K562 (cell line): ENCODE results near the gene IPP. TPM values are rescaled to one million over a fixed set of nuclear protein-coding genes. Genes with fewer than 3 reads are reported as not detected.

Experiments used
- ARID2 ChIP-seq: fragments of 450-650 bp; IDR thresholded peaks from 2 replicates; pipeline ENCODE4 v1.6.1; 2017; ENCODE audit warnings: antibody characterized with exemption, mild to moderate bottlenecking
- BHLHE40 ChIP-seq: IDR thresholded peaks from 2 replicates; pipeline ENCODE4 v1.6.1; 2011; ENCODE audit warnings: low read length, improper control_type of control experiment
- HNRNPH1 ChIP-seq: fragments of 200-400 bp; formaldehyde crosslinking; optimal IDR thresholded peaks from 2 replicates; pipeline ENCODE3; 2017; ENCODE audit warnings: low read depth, mild to moderate bottlenecking, low read length, moderate library complexity
- NEUROD1 ChIP-seq: fragments of 150-350 bp; IDR thresholded peaks from 2 replicates; pipeline ENCODE4 v1.6.1; 2014; ENCODE audit warnings: borderline replicate concordance, low read length, low read depth; ENCODE audit not compliant: partially characterized antibody
- PHB ChIP-seq: fragments of 250-450 bp; sonication (Bioruptor Pico); IDR thresholded peaks from 2 replicates; pipeline ENCODE4 v1.5.0; 2021
- PYGO2 ChIP-seq: fragments of 450-650 bp; IDR thresholded peaks from 2 replicates; pipeline ENCODE4 v1.6.1; 2016; ENCODE audit warnings: mild to moderate bottlenecking, missing genetic modification characterization, moderate library complexity, missing compliant biosample characterization
- ZKSCAN1 ChIP-seq: fragments of 150-350 bp; IDR thresholded peaks from 2 replicates; pipeline ENCODE4 v1.6.1; 2016; ENCODE audit warnings: low read depth, low read length
- polyA plus RNA-seq, 8 experiments: library from polyadenylated mRNA; depleted of rRNA in 4 of 8; stranded (reverse) in 5 of 8; unstranded in 3 of 8; fragments of >200 nt; fragmentation: Nextera tagmentation in 2 of 8; fragmentation: Illumina TruSeq in 1 of 8; extraction: Ambion mirVana in 2 of 8; extraction: Trizol in 1 of 8; gene quantifications; 2 replicates each; pipeline versions ENCODE4 v1.2.1 to v1.2.3, GENCODE V29; 2011 to 2014; ENCODE audit warnings: inconsistent platforms in 1 of 8, missing spikeins in 1 of 8
- total RNA-seq, 7 experiments: library from RNA; depleted of rRNA in 6 of 7; stranded (reverse); fragments of >200 nt in 6 of 7; fragmentation: Illumina TruSeq in 2 of 7; extraction: Trizol in 2 of 7; gene quantifications; 2 replicates each; pipeline versions ENCODE4 v1.2.1 to v1.2.3, GENCODE V29; 2011 to 2021; ENCODE audit warnings: low replicate concordance in 1 of 7
- TF ChIP-seq, protein P1 (sequence below): fragments of 250-450 bp; sonication (Bioruptor Pico); IDR thresholded peaks from 2 replicates; pipeline ENCODE4 v1.5.0; 2021; ENCODE audit warnings: mild to moderate bottlenecking, moderate library complexity
- TF ChIP-seq, protein P2 (sequence below): sonication (generic); formaldehyde crosslinking; IDR thresholded peaks from 2 replicates; pipeline ENCODE4 v1.4.0; 2020; ENCODE audit warnings: mild to moderate bottlenecking, missing genetic modification reagents
- TF ChIP-seq, protein P3 (sequence below): sonication (generic); formaldehyde crosslinking; IDR thresholded peaks from 2 replicates; pipeline ENCODE4 v1.8.1; 2023; ENCODE audit warnings: mild to moderate bottlenecking, missing genetic modification reagents
- TF ChIP-seq, protein P4 (sequence below): fragments of 450-650 bp; formaldehyde crosslinking; conservative IDR thresholded peaks from 2 replicates; pipeline ENCODE4 v1.4.0; 2022; ENCODE audit warnings: mild to moderate bottlenecking, missing genetic modification characterization
- TF ChIP-seq, protein P5 (sequence below), 3 experiments: fragments of 200-800 bp in 1 of 3; fragments of 250-450 bp in 1 of 3; fragments of 450-650 bp in 1 of 3; sonication (Bioruptor Pico) in 1 of 3; sonication (Bioruptor generic) in 1 of 3; formaldehyde crosslinking in 1 of 3; IDR thresholded peaks; 2 replicates each; pipeline versions ENCODE4 v1.6.1 to v1.8.0; 2016 to 2022; ENCODE audit warnings: mild to moderate bottlenecking in 2 of 3, missing genetic modification characterization in 2 of 3, missing compliant biosample characterization in 1 of 3, moderate library complexity in 1 of 3

Gene IPP
- total and polyA plus RNA-seq, 9 of the 15 experiments (the other 6 are each of a cell fraction or from before 2014, with no cell fraction given): 6.9 to 15.1 (median 9.7) TPM

DNA sequence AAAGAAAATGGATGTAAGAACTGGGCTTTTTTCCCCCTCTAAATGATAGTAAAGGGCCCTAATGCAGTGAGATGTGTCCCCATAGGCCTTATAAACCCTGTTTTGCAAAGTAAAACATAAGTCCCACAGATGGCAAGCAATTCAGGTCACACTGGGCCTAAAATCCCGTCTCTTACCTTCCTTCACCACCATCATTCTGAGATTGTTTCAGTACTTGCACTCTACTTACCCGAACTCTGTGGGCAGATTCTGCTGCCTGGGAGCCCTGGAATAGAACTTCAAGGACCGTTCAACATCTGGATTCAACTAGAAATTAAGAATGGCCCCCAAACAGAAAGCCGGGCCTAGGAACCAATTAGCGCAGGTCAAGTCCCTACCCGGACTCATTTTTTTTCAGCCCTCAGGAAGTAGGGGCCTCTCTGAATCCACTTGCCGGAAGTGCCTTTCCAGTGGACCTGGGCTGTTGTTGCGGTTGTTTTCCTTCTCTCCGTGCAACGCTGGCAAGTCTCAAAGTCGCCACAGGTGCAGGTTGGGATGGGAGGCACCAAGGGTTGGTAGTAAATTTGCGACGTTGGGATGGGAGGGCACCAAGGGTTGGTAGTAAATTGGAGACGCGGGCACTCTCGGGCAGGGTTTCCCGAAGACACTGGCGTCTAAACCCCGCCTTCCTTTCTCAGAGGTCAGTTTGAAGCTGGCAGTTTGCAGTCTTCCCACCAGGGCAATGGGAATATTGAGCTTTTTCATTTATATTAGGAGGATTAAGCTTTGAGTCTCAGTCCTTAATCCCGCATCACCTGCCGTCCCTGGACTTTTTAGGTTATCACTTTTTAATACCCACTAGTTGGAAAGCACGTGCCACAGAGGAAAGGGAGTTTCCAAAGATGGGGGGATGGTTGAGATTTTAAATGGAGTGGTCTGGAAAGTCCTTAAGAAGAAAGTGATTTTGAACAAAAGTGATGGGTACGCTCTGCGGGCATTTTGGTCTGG, 62.4 kb downstream of the IPP start, which contains the start of gene TMEM69 (continued):
- TF ChIP-seq, protein P1, sequence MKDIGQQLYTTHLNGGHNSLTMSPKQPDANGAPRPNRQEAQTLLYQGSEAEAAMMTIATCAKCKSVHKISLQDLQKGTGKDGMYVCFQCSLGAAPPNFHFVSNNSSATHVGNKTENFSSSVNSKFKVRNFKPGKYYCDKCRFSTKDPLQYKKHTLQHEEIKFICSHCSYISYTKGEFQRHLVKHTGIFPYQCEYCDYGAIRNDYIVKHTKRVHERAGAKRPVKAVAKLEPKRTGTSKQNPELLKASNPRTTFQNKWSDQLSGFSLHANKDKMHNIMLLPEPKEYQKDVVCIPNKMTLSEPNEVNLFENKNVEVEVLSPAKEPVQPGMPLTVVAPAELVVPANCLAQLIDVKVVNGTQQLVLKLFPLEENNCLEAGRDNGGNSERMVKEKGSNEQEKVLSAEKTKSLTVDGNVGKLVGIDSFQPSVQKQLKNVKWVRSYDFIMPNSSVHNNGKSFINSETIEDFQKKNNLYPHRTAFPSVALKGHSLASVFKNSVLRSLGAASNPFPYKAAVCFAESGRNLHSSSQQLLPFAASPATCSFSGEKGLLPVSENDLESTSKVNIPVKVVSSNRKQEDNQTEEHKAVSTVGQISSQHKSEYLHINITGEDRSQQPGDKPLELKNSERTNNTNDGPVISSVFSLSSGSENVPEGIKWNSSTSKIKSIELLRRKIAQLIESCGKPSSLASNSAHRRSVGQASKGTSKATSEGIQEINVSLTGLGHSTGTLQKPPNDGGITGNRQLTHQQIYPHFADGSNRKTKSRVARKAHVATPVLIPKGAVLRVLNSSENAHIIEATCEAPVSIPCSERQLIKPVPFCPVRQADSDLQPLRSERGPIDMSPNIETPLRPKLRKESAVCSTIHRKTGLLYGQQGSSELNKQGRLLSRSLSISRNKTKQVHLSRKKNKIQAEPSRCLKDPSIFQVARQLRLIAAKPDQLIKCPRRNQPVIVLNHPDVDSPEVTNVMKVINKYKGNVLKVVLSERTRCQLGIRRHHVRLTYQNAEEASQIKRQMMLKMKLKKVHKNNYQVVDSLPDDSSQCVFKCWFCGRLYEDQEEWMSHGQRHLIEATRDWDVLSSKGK: 0 out of 2 replicates have a peak, but pooled peaks have one; percentile 5
- TF ChIP-seq HNRNPH1: no peak
- TF ChIP-seq ARID2: no peak
- TF ChIP-seq, protein P2, sequence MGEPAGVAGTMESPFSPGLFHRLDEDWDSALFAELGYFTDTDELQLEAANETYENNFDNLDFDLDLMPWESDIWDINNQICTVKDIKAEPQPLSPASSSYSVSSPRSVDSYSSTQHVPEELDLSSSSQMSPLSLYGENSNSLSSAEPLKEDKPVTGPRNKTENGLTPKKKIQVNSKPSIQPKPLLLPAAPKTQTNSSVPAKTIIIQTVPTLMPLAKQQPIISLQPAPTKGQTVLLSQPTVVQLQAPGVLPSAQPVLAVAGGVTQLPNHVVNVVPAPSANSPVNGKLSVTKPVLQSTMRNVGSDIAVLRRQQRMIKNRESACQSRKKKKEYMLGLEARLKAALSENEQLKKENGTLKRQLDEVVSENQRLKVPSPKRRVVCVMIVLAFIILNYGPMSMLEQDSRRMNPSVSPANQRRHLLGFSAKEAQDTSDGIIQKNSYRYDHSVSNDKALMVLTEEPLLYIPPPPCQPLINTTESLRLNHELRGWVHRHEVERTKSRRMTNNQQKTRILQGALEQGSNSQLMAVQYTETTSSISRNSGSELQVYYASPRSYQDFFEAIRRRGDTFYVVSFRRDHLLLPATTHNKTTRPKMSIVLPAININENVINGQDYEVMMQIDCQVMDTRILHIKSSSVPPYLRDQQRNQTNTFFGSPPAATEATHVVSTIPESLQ (CRISPR knock-in tag): no peak
- TF ChIP-seq, protein P3, sequence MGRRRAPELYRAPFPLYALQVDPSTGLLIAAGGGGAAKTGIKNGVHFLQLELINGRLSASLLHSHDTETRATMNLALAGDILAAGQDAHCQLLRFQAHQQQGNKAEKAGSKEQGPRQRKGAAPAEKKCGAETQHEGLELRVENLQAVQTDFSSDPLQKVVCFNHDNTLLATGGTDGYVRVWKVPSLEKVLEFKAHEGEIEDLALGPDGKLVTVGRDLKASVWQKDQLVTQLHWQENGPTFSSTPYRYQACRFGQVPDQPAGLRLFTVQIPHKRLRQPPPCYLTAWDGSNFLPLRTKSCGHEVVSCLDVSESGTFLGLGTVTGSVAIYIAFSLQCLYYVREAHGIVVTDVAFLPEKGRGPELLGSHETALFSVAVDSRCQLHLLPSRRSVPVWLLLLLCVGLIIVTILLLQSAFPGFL (CRISPR knock-in tag): 0 out of 2 replicates have a peak, but pooled peaks have one; percentile 86
- TF ChIP-seq ZKSCAN1: peak; percentile 53; the same call in 1 of the 2 replicates
- TF ChIP-seq BHLHE40: peak; percentile 75
- TF ChIP-seq, protein P4, sequence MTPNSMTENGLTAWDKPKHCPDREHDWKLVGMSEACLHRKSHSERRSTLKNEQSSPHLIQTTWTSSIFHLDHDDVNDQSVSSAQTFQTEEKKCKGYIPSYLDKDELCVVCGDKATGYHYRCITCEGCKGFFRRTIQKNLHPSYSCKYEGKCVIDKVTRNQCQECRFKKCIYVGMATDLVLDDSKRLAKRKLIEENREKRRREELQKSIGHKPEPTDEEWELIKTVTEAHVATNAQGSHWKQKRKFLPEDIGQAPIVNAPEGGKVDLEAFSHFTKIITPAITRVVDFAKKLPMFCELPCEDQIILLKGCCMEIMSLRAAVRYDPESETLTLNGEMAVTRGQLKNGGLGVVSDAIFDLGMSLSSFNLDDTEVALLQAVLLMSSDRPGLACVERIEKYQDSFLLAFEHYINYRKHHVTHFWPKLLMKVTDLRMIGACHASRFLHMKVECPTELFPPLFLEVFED (CRISPR knock-in tag): peak; percentile 90
- peak; percentile 58; the same call in 1 of the 2 replicates for TF ChIP-seq PYGO2 (tag)
- TF ChIP-seq, protein P5, sequence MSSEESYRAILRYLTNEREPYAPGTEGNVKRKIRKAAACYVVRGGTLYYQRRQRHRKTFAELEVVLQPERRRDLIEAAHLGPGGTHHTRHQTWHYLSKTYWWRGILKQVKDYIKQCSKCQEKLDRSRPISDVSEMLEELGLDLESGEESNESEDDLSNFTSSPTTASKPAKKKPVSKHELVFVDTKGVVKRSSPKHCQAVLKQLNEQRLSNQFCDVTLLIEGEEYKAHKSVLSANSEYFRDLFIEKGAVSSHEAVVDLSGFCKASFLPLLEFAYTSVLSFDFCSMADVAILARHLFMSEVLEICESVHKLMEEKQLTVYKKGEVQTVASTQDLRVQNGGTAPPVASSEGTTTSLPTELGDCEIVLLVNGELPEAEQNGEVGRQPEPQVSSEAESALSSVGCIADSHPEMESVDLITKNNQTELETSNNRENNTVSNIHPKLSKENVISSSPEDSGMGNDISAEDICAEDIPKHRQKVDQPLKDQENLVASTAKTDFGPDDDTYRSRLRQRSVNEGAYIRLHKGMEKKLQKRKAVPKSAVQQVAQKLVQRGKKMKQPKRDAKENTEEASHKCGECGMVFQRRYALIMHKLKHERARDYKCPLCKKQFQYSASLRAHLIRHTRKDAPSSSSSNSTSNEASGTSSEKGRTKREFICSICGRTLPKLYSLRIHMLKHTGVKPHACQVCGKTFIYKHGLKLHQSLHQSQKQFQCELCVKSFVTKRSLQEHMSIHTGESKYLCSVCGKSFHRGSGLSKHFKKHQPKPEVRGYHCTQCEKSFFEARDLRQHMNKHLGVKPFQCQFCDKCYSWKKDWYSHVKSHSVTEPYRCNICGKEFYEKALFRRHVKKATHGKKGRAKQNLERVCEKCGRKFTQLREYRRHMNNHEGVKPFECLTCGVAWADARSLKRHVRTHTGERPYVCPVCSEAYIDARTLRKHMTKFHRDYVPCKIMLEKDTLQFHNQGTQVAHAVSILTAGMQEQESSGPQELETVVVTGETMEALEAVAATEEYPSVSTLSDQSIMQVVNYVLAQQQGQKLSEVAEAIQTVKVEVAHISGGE (CRISPR knock-in tag; IDR thresholded peaks at IDR 0.05): peak; percentile 96 to 99 (median 98); a peak in 5 of 6 replicates
- no peak; the same call in 1 of the 2 replicates for TF ChIP-seq PHB (CRISPR knock-in tag)
- peak; percentile 77 for TF ChIP-seq NEUROD1
